K562 (cell line): ENCODE measurements around the gene ITPA. TPM values are rescaled to one million over a fixed set of nuclear protein-coding genes. Genes with fewer than 3 reads are reported as not detected.

Experiments
- polyA plus RNA-seq, 8 experiments: library from polyadenylated mRNA; depleted of rRNA in 4 of 8; stranded (reverse) in 5 of 8; unstranded in 3 of 8; fragments of >200 nt; fragmentation: Nextera tagmentation in 2 of 8; fragmentation: Illumina TruSeq in 1 of 8; extraction: Ambion mirVana in 2 of 8; extraction: Trizol in 1 of 8; gene quantifications; 2 replicates each; pipeline versions ENCODE4 v1.2.1 to v1.2.3, GENCODE V29; 2011 to 2014; ENCODE audit warnings: inconsistent platforms in 1 of 8, missing spikeins in 1 of 8
- total RNA-seq, 7 experiments: library from RNA; depleted of rRNA in 6 of 7; stranded (reverse); fragments of >200 nt in 6 of 7; fragmentation: Illumina TruSeq in 2 of 7; extraction: Trizol in 2 of 7; gene quantifications; 2 replicates each; pipeline versions ENCODE4 v1.2.1 to v1.2.3, GENCODE V29; 2011 to 2021; ENCODE audit warnings: low replicate concordance in 1 of 7
- TF ChIP-seq, protein P1 (sequence below): IDR thresholded peaks from 2 replicates; pipeline ENCODE4 v1.6.1; 2011; ENCODE audit warnings: borderline replicate concordance, low read depth, mild to moderate bottlenecking, moderate library complexity, low read length; ENCODE audit not compliant: insufficient read depth, poor library complexity, severe bottlenecking
- TF ChIP-seq, protein P2 (sequence below): fragments of 150-350 bp; IDR thresholded peaks from 2 replicates; pipeline ENCODE4 v1.6.1; 2014; ENCODE audit warnings: low read depth, mild to moderate bottlenecking, low read length, borderline replicate concordance

Gene ITPA
- total and polyA plus RNA-seq, 9 of the 15 experiments (the other 6 are each of a cell fraction or from before 2014, with no cell fraction given) = 5.0 to 79.7 (median 36.7) TPM

- TF ChIP-seq, protein P1, sequence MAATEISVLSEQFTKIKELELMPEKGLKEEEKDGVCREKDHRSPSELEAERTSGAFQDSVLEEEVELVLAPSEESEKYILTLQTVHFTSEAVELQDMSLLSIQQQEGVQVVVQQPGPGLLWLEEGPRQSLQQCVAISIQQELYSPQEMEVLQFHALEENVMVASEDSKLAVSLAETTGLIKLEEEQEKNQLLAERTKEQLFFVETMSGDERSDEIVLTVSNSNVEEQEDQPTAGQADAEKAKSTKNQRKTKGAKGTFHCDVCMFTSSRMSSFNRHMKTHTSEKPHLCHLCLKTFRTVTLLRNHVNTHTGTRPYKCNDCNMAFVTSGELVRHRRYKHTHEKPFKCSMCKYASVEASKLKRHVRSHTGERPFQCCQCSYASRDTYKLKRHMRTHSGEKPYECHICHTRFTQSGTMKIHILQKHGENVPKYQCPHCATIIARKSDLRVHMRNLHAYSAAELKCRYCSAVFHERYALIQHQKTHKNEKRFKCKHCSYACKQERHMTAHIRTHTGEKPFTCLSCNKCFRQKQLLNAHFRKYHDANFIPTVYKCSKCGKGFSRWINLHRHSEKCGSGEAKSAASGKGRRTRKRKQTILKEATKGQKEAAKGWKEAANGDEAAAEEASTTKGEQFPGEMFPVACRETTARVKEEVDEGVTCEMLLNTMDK = no peak
- TF ChIP-seq, protein P2, sequence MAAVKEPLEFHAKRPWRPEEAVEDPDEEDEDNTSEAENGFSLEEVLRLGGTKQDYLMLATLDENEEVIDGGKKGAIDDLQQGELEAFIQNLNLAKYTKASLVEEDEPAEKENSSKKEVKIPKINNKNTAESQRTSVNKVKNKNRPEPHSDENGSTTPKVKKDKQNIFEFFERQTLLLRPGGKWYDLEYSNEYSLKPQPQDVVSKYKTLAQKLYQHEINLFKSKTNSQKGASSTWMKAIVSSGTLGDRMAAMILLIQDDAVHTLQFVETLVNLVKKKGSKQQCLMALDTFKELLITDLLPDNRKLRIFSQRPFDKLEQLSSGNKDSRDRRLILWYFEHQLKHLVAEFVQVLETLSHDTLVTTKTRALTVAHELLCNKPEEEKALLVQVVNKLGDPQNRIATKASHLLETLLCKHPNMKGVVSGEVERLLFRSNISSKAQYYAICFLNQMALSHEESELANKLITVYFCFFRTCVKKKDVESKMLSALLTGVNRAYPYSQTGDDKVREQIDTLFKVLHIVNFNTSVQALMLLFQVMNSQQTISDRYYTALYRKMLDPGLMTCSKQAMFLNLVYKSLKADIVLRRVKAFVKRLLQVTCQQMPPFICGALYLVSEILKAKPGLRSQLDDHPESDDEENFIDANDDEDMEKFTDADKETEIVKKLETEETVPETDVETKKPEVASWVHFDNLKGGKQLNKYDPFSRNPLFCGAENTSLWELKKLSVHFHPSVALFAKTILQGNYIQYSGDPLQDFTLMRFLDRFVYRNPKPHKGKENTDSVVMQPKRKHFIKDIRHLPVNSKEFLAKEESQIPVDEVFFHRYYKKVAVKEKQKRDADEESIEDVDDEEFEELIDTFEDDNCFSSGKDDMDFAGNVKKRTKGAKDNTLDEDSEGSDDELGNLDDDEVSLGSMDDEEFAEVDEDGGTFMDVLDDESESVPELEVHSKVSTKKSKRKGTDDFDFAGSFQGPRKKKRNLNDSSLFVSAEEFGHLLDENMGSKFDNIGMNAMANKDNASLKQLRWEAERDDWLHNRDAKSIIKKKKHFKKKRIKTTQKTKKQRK = no peak
- TF ChIP-seq, all 486 proteins: peak for 20
These were observed 5.8 kb upstream of the ITPA start (continued) for GRCh38 chr20:3203315-3204123.
